Stimulated activated CD4-positive, alpha-beta T cell treated with anti-CD3 and anti-CD28 coated beads, Interleukin-2, amount 100 ng/mL, for 48 hours (primary cell): ENCODE results near the gene FAM240B.

ENCODE experiments used
- DNase-seq, 2 donors: peaks; one replicate each; pipeline ENCODE4 v3.0.0-alpha.2; 2020

The FAM240B gene

GRCh38 chr9:38720083-38720745 lies at the start of gene FAM240B:
Gene FAM240B, minus strand, starts transcription at chr9:38720133. Its CDS starts 16,134 bp downstream, at chr9:38703999.
- DNase-seq: no peak

- no peak for DNase-seq
Measured at GRCh38 chr9:38768351-38768761, 48.4 kb upstream of the FAM240B start.

- no peak for DNase-seq
Measured at GRCh38 chr9:38765101-38765500, 45.2 kb upstream of the FAM240B start.

- no peak for DNase-seq
Measured at GRCh38 chr9:38761999-38762398, 42.1 kb upstream of the FAM240B start.

GRCh38 chr9:38761339-38761738 lies 41.4 kb upstream of the FAM240B start:
- DNase-seq: no peak

- no peak for DNase-seq
Measured at GRCh38 chr9:38756702-38757101, 36.8 kb upstream of the FAM240B start.

GRCh38 chr9:38747941-38748340 lies 28.0 kb upstream of the FAM240B start:
- no peak for DNase-seq

GRCh38 chr9:38747067-38747466 lies 27.1 kb upstream of the FAM240B start:
- no peak for DNase-seq

- no peak for DNase-seq
Measured at GRCh38 chr9:38746303-38746702, 26.4 kb upstream of the FAM240B start.

- no peak for DNase-seq
Measured at GRCh38 chr9:38744484-38744883, 24.6 kb upstream of the FAM240B start.

- no peak for DNase-seq
Measured at GRCh38 chr9:38737246-38737645, 17.3 kb upstream of the FAM240B start.

- DNase-seq: no peak
Measured at GRCh38 chr9:38734831-38735230, 14.9 kb upstream of the FAM240B start.

- no peak for DNase-seq
Measured at GRCh38 chr9:38733503-38733902, 13.6 kb upstream of the FAM240B start.

GRCh38 chr9:38732885-38733284 lies 13.0 kb upstream of the FAM240B start:
- DNase-seq: no peak

GRCh38 chr9:38727497-38728001 lies 7.6 kb upstream of the FAM240B start:
- no peak for DNase-seq

GRCh38 chr9:38724754-38725153 lies 4.8 kb upstream of the FAM240B start:
- DNase-seq: no peak

GRCh38 chr9:38718148-38718547 lies 1.8 kb downstream of the FAM240B start:
- DNase-seq: no peak

- no peak for DNase-seq
Measured at GRCh38 chr9:38715684-38716083, 4.2 kb downstream of the FAM240B start.

GRCh38 chr9:38713426-38713825 lies 6.5 kb downstream of the FAM240B start:
- DNase-seq: no peak

GRCh38 chr9:38708759-38709158 lies 11.2 kb downstream of the FAM240B start:
- DNase-seq: no peak

GRCh38 chr9:38707885-38708637 lies 11.9 kb downstream of the FAM240B start:
- DNase-seq: no peak

GRCh38 chr9:38706493-38706892 lies 13.4 kb downstream of the FAM240B start:
- no peak for DNase-seq

- DNase-seq: no peak
Measured at GRCh38 chr9:38705917-38706316, 14.0 kb downstream of the FAM240B start.

GRCh38 chr9:38700695-38701094 lies 19.2 kb downstream of the FAM240B start:
- DNase-seq: no peak
